ENCODE data around the gene CFAP61.

CFAP61 gene

DNA sequence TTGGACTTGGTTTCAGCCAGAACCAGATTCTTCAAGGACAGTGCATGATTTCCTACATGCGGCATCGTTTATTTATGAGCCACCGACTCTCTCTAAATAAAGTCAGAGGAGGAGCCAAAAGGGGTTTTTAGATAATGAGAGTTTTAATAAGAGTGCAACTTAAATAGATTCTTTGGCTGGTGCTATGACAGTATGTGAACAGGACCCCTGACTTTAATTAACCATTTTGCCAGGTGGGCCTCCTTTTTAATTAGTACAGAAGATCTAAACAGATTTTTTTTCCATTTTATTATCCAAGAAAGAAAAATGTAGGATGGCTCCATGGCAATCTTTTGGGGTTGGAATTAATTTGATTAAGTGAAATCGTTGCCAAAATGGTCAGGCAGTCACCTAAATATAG lies 240.8 kb downstream of the CFAP61 start:
- DNase-seq = no peak

- DNase-seq = no peak
Observed at GRCh38 chr20:20293691-20294385, 241.5 kb downstream of the CFAP61 start.

GRCh38 chr20:20295621-20296498 lies 243.5 kb downstream of the CFAP61 start:
- DNase-seq = no peak

GRCh38 chr20:20297181-20297580 lies 244.8 kb downstream of the CFAP61 start:
- no peak for DNase-seq

GRCh38 chr20:20297752-20298151 lies 245.4 kb downstream of the CFAP61 start:
- DNase-seq = no peak

GRCh38 chr20:20299904-20300303 lies 247.6 kb downstream of the CFAP61 start:
- no peak for DNase-seq

DNA sequence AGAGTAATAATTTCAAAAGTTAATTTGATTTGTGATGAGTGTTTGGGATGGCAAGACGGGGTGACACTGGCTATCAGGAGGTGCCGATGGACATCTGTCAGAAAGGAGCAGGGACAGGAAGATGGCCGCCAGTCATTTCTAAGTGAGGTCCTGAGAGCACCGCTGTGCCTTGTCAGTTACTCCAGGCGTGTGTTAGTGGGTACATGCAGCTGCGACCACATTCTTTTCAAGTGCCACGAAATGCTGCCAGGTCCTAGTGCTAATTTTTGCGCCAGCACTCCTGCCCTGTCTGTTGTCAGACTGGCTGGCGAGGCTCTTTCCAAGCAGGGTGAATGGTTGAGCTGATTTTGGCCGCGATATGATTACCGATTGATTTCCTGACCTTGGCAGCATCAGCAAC lies 251.0 kb downstream of the CFAP61 start:
- DNase-seq = no peak

DNA sequence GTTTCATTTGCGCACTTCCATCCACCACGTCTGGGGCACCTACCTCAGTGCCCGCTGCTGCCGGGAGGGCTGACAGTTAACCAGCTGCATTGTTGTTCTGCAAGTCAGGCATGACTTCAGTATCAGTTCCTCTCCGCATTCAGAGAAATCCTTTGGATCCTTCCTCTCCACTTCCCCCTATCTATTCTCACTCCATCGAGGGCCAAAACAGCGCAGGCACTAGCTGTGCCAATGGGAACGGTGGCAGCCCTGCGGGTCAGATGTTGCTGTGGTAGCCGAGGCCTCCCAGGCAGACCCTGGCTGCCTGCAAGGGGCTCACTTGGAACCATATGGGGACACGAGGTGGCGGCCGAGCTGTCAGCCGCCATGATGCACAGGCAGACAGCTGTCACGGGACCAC lies 251.4 kb downstream of the CFAP61 start:
- DNase-seq = no peak

- no peak for DNase-seq
Observed at GRCh38 chr20:20304942-20305341, 252.6 kb downstream of the CFAP61 start.

- no peak for DNase-seq
Observed at GRCh38 chr20:20312562-20312961, 260.2 kb downstream of the CFAP61 start.

- no peak for DNase-seq
Observed at GRCh38 chr20:20317195-20317594, 264.9 kb downstream of the CFAP61 start.

DNA sequence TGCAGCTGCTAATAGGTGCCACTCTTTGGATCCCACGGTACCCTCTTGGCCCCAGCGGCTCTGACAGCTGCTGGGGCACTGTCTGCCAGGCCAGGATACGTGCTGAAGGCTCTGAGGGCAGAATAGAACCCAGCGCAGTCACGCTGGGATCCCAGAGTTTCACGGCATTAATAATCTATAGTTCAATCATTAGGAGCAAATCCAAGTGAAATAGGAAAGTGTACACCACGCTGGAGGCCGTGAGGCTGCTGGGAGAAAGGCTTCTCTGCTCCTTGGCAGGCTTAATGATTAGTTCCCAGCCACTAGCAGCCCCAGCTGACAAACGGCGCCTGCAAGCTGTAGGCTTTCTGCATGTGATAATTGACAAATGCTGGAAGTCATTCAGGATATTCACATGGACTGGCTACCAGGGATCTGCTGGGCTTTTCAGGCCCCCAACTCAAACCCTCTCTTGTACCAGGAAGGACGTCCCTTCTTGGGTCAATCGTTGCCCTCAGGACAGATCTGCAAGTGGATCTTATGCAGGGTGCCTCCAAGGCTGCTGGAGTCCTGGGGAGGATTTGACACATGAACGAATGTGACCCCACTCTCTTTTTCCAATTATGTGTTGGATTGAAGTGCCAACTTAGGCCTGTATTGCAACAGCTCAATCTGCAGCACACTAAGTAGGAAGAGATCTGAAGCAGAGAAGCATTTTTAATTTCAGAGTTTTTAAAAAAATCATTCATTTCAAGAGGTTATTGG lies 265.5 kb downstream of the CFAP61 start:
- DNase-seq = no peak

GRCh38 chr20:20318365-20319161 lies 266.2 kb downstream of the CFAP61 start:
- DNase-seq = no peak

DNA sequence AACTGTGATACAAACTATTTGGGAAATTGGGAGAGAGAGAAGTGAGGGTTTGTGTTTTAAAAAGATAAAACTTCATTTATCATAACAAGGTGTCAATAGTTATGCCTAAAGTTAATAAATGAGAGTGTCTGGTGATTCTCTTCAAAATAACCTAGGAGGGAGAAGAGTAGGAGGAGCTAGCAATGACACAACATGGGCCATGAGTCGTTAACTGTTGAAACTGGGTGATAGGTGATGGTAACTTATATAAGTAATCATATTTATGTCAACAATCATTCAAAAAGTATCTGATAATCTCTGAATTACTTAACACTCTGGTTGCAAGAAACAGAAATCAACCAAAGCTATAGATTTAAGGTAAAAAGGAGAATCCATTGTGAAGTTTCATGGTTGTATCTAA lies 268.8 kb downstream of the CFAP61 start:
- no peak for DNase-seq

DNA sequence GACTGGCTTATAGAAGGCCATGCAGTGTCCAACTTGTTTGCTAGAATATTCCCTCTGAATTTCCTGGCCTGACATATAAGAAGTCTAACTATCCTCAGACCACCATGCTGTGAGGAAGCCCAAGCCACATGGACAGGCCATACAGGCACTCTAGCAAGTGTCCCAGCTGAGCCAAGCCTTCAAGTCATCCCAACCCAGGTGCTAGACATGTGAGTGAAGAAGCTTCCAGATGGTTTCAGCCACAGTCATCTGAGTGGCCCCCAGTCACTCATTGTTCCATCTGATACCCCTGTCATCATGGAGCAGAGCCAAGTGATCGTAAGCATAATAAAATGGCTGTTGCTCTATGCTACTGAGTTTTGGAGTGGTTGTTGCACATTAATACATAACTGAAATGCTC lies 269.6 kb downstream of the CFAP61 start:
- DNase-seq = no peak

DNA sequence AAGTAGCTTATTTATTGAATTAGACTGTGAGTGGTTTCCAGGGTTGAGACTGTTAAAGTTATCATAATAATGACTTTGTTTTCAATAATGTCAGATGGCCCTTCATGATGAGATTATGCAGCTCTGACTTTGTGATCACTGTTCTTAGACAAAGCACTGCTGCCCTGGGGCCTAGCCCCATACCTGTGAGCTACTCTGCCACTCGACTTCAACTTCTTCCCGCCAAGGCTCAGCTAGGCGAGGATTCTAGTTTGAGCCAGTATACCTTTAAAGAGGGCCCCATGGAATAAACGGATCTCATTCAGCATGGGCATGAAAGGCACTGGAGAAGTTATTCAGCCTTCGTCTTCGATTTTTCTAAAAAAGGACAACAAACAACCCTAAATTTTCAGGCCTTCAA lies 270.6 kb downstream of the CFAP61 start:
- DNase-seq = no peak

GRCh38 chr20:20327746-20328145 lies 275.4 kb downstream of the CFAP61 start:
- DNase-seq = no peak

DNA sequence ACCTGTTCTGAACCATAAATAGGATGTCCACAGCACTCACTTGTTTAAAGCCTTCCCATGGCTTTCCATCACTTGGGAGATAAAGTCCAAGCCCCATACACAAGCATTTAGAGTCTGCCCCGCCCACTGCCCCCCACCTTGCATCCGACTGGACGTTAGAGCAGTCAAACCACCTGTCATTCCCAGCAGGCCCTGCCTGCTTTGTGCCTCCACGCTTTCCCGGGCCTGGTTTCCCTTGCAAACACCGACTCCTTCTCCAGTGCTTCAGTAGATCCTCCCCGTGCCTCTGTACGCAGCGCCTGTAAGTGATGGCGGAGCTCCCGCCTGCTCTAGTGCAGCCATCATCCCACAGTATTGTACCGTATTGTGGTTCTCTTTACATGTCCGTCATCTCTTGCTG lies 277.2 kb downstream of the CFAP61 start:
- DNase-seq = no peak

DNA sequence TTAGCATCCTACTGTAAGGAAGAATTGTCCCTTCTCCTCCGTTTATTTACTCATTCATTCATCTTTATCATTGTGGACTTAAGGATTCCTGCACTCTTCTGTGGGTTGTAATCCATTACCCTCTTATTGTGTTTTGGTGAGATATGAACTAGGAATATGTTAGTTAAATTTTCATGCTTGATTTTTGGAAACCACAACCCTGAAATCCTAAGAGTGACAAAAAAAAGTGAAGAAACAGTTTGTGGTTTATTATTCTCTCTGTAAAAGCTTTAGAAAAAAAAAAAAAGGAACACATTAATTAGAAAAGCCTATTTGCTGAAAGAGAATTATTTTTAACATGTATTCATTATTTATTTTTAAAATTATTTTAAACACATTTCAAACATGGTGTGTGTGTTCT lies 278.8 kb downstream of the CFAP61 start:
- no peak for DNase-seq

- DNase-seq = no peak
Observed at GRCh38 chr20:20331817-20332216, 279.5 kb downstream of the CFAP61 start.

DNA sequence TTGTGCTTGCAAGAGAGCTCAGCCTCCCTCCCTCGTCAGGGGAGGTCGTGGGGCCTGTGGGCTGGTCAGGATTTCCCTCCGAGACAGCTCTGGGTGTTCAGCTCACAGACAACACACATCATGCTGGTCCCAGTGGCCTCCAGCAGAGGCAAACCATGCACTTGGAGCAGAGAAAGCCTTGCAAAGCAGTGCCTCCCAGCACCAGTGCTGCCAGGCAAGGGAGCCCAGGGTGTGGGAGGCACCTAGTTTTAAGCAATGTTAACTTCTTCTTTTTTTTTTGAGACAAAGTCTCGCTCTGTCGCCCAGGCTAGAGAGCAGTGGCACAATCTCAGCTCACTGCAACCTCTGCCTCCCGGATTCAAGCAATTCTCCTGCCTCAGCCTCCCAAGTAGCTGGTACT lies 281.5 kb downstream of the CFAP61 start:
- DNase-seq = no peak

- DNase-seq = no peak
Observed at GRCh38 chr20:20334489-20334888, 282.2 kb downstream of the CFAP61 start.
